Measurements from ENCODE around the gene TEX51.

- no peak for TF ChIP-seq EP300 (IDR thresholded peaks at IDR 0.05)
- no peak for TF ChIP-seq POLR2AphosphoS5 (IDR thresholded peaks at IDR 0.05)
Measured at GRCh38 chr2:126950504-126950903, 51.8 kb downstream of the TEX51 start.
